HepG2 (cell line): ENCODE data around the gene C11orf24. TPM values are rescaled to one million over a fixed set of nuclear protein-coding genes. Genes with fewer than 3 reads are reported as not detected.
A peak's percentile ranks its signal among the peaks of the same experiment; 100 is the strongest.

ENCODE experiments used
- E2F2 ChIP-seq: sonication (generic); formaldehyde crosslinking; IDR thresholded peaks from 2 replicates; pipeline ENCODE4 v1.4.0; 2020; ENCODE audit warnings: missing genetic modification reagents, borderline replicate concordance
- EZH2 ChIP-seq: conservative IDR thresholded peaks from 2 replicates; pipeline ENCODE4 v1.6.1; 2012; ENCODE audit warnings: mild to moderate bottlenecking, low read depth, low read length, moderate library complexity
- IKZF1 ChIP-seq: fragments of 450-650 bp; IDR thresholded peaks from 2 replicates; pipeline ENCODE4 v1.7.1; 2016
- JDP2 ChIP-seq: sonication (generic); formaldehyde crosslinking; IDR thresholded peaks from 2 replicates; pipeline ENCODE4 v1.8.1; 2022; ENCODE audit warnings: missing genetic modification reagents, borderline replicate concordance
- MBNL3 ChIP-seq: fragments of 250-450 bp; sonication (Bioruptor Pico); conservative IDR thresholded peaks from 2 replicates; pipeline ENCODE4 v1.8.0; 2022; ENCODE audit warnings: mild to moderate bottlenecking, inconsistent platforms
- MEF2D ChIP-seq: sonication (generic); formaldehyde crosslinking; IDR thresholded peaks from 2 replicates; pipeline ENCODE4 v1.5.1; 2020; ENCODE audit warnings: mild to moderate bottlenecking, missing genetic modification reagents
- MIER3 ChIP-seq: IDR thresholded peaks from 2 replicates; pipeline ENCODE4 v1.6.1; 2016; ENCODE audit warnings: missing compliant biosample characterization, borderline replicate concordance
- NCOA5 ChIP-seq: sonication (generic); formaldehyde crosslinking; IDR thresholded peaks from 2 replicates; pipeline ENCODE4 v1.4.0; 2020; ENCODE audit warnings: missing genetic modification reagents
- PLSCR1 ChIP-seq: sonication (generic); formaldehyde crosslinking; IDR thresholded peaks from 2 replicates; pipeline ENCODE4 v1.5.0; 2020; ENCODE audit warnings: missing genetic modification reagents, mild to moderate bottlenecking, borderline replicate concordance
- SRSF9 ChIP-seq: fragments of 200-400 bp; formaldehyde crosslinking; IDR thresholded peaks from 2 replicates; pipeline ENCODE4 v1.6.1; 2018; ENCODE audit warnings: borderline replicate concordance, mild to moderate bottlenecking, low read depth, low read length; ENCODE audit not compliant: insufficient read depth, poor library complexity, severe bottlenecking
- TFAP4 ChIP-seq: sonication (generic); IDR thresholded peaks from 2 replicates; pipeline ENCODE4 v1.6.1; 2016; ENCODE audit warnings: low read depth, borderline replicate concordance
- ZNF12 ChIP-seq: sonication (generic); formaldehyde crosslinking; IDR thresholded peaks from 2 replicates; pipeline ENCODE4 v1.5.0; 2020; ENCODE audit warnings: missing genetic modification reagents
- ZNF274 ChIP-seq: sonication (generic); formaldehyde crosslinking; IDR thresholded peaks from 2 replicates; pipeline ENCODE4 v1.5.1; 2020; ENCODE audit warnings: mild to moderate bottlenecking, missing genetic modification reagents
- ZNF282 ChIP-seq: fragments of 450-650 bp; IDR thresholded peaks from 2 replicates; pipeline ENCODE4 v1.6.1; 2018; ENCODE audit not compliant: partially characterized antibody
- ZNF547 ChIP-seq: sonication (generic); formaldehyde crosslinking; IDR thresholded peaks from 2 replicates; pipeline ENCODE4 v1.5.1; 2020; ENCODE audit warnings: mild to moderate bottlenecking, missing genetic modification reagents
- ZNF782 ChIP-seq: sonication (generic); formaldehyde crosslinking; IDR thresholded peaks from 2 replicates; pipeline ENCODE4 v1.4.0; 2020; ENCODE audit warnings: missing genetic modification reagents, mild to moderate bottlenecking, borderline replicate concordance
- ZNF784 ChIP-seq: sonication (generic); formaldehyde crosslinking; IDR thresholded peaks from 2 replicates; pipeline ENCODE4 v1.5.1; 2020; ENCODE audit warnings: missing genetic modification reagents, mild to moderate bottlenecking, borderline replicate concordance
- ZSCAN5A ChIP-seq: sonication (generic); formaldehyde crosslinking; IDR thresholded peaks from 2 replicates; pipeline ENCODE4 v1.8.0; 2022; ENCODE audit warnings: mild to moderate bottlenecking, missing genetic modification reagents, borderline replicate concordance
- polyA plus RNA-seq, 8 experiments: library from polyadenylated mRNA; depleted of rRNA in 3 of 8; stranded (reverse) in 7 of 8; unstranded in 1 of 8; fragments of >200 nt; fragmentation: Illumina TruSeq in 4 of 8; extraction: Trizol in 4 of 8; gene quantifications; 2 replicates each; pipeline versions ENCODE4 v1.2.1 to v1.2.3, GENCODE V29; 2011 to 2016; ENCODE audit warnings: low read depth in 4 of 8, missing spikeins in 1 of 8, mixed read lengths in 1 of 8; ENCODE audit not compliant: insufficient read depth in 1 of 8
- total RNA-seq, 5 experiments: library from RNA; depleted of rRNA; stranded (reverse); fragments of >200 nt; fragmentation: Illumina TruSeq; extraction: Trizol; gene quantifications; 2 replicates each; pipeline ENCODE4 v1.2.3, GENCODE V29; 2016; ENCODE audit warnings: low read depth in 1 of 5
- TF ChIP-seq, protein P1 (sequence below): sonication (generic); formaldehyde crosslinking; IDR thresholded peaks from 2 replicates; pipeline ENCODE4 v1.4.0; 2020; ENCODE audit warnings: mild to moderate bottlenecking, missing genetic modification reagents, borderline replicate concordance

The C11orf24 gene
- total and polyA plus RNA-seq, 2 of the 13 experiments (the other 11 are each of a cell fraction or from before 2014, with no cell fraction given): 52.9 to 55.5 TPM

DNA sequence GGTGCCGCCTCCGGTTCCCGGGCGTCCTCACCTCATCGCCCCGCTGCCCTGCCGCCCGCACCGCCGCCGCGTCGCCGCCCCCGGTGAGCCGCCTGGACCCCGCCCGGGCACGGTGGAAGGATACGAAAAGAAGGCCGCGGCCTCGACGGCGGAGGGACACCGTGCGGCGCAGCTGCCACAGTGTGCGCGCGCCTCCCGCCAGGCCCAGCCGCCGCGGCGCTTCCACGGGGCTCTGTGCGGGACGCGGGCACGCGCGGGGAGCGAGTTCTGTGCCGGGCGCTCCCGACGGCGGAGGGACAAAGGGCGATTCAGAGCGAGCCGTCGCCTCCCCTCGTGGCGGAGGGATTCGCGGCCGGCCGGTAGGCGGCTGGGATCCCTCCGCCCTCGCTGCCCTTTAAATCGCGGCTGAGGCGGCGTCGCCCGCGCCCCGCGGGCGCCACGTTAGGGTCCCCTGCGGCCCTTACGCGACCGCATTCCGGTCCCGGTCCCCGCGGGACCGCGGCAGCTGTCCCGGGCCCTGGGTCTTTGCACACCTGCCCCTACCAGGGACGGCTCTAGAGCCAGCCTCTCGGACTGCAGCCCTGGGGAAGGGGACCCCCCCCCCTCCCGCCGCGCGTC is 58.1 kb downstream of the C11orf24 start (continued):
- 0 out of 2 replicates have a peak, but pooled peaks have one; percentile 76 for TF ChIP-seq ZNF782 (CRISPR knock-in tag)
- TF ChIP-seq JDP2: no peak
- TF ChIP-seq EZH2: no peak
- no peak for TF ChIP-seq MBNL3 (CRISPR knock-in tag)
- no peak; the same call in 1 of the 2 replicates for TF ChIP-seq ZNF547
- no peak for TF ChIP-seq NCOA5
- TF ChIP-seq MIER3: peak; percentile 23; the same call in 1 of the 2 replicates
- TF ChIP-seq ZNF12 (CRISPR knock-in tag): peak; percentile 51; the same call in 1 of the 2 replicates
- no peak for TF ChIP-seq SRSF9
- TF ChIP-seq MEF2D (CRISPR knock-in tag): no peak
- peak; percentile 24; the same call in 1 of the 2 replicates for TF ChIP-seq TFAP4
- no peak for TF ChIP-seq ZSCAN5A (CRISPR knock-in tag)
- TF ChIP-seq ZNF274: no peak
- TF ChIP-seq, protein P1, sequence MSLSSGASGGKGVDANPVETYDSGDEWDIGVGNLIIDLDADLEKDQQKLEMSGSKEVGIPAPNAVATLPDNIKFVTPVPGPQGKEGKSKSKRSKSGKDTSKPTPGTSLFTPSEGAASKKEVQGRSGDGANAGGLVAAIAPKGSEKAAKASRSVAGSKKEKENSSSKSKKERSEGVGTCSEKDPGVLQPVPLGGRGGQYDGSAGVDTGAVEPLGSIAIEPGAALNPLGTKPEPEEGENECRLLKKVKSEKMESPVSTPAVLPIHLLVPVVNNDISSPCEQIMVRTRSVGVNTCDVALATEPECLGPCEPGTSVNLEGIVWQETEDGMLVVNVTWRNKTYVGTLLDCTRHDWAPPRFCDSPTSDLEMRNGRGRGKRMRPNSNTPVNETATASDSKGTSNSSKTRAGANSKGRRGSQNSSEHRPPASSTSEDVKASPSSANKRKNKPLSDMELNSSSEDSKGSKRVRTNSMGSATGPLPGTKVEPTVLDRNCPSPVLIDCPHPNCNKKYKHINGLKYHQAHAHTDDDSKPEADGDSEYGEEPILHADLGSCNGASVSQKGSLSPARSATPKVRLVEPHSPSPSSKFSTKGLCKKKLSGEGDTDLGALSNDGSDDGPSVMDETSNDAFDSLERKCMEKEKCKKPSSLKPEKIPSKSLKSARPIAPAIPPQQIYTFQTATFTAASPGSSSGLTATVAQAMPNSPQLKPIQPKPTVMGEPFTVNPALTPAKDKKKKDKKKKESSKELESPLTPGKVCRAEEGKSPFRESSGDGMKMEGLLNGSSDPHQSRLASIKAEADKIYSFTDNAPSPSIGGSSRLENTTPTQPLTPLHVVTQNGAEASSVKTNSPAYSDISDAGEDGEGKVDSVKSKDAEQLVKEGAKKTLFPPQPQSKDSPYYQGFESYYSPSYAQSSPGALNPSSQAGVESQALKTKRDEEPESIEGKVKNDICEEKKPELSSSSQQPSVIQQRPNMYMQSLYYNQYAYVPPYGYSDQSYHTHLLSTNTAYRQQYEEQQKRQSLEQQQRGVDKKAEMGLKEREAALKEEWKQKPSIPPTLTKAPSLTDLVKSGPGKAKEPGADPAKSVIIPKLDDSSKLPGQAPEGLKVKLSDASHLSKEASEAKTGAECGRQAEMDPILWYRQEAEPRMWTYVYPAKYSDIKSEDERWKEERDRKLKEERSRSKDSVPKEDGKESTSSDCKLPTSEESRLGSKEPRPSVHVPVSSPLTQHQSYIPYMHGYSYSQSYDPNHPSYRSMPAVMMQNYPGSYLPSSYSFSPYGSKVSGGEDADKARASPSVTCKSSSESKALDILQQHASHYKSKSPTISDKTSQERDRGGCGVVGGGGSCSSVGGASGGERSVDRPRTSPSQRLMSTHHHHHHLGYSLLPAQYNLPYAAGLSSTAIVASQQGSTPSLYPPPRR (CRISPR knock-in tag): no peak
- no peak for TF ChIP-seq PLSCR1
- TF ChIP-seq ZNF784 (CRISPR knock-in tag): no peak; the same call in 1 of the 2 replicates
- TF ChIP-seq IKZF1: no peak
- no peak for TF ChIP-seq E2F2 (CRISPR knock-in tag)
- no peak for TF ChIP-seq ZNF282
